Measurements from ENCODE around the gene MIER1. TPM values are rescaled to one million over a fixed set of nuclear protein-coding genes. Genes with fewer than 3 reads are reported as not detected.

MIER1 gene
- total RNA-seq, 1 experiment from 2014 or later, result 28.7 TPM

- peaks cover 94% of the 10 kb centered on the region for H3K79me2 ChIP-seq (ENCODE audit: insufficient read depth, low read length)
- DNase-seq (ENCODE audit: low read depth, low spot score), result no peak
- H2AFZ ChIP-seq (ENCODE audit: low read depth, low read length, poor library complexity, severe bottlenecking), result no peak overlapping the region
- no peak overlapping the region for H3K27ac ChIP-seq (ENCODE audit: low read depth, low read length)
- no peak overlapping the region for H3K9ac ChIP-seq (ENCODE audit: low read length)
- peaks cover 20 to 55% of the 10 kb centered on the region in 2 experiments for H3K4me1 ChIP-seq (ENCODE audit: control insufficient read depth in 1 of 2, insufficient read depth in 2 of 2, low read length in 2 of 2)
- TF ChIP-seq ELF1 (IDR thresholded peaks at IDR 0.05; ENCODE audit: borderline replicate concordance, low read depth), result no peak
- TF ChIP-seq MAX (IDR thresholded peaks at IDR 0.05), result no peak
- no peak for TF ChIP-seq ZBTB33 (IDR thresholded peaks at IDR 0.05; ENCODE audit: extremely low read depth, insufficient replicate concordance, low read length)
- no peak for TF ChIP-seq CEBPB (IDR thresholded peaks at IDR 0.05; ENCODE audit: low read depth)
- TF ChIP-seq ZNF274 (IDR thresholded peaks at IDR 0.05; ENCODE audit: low read depth, low read length), result no peak
- TF ChIP-seq CTCF (IDR thresholded peaks at IDR 0.05 in 2 of 3, conservative IDR thresholded peaks at IDR 0.05 in 1 of 3; ENCODE audit: borderline replicate concordance in 1 of 3, insufficient read depth in 1 of 3, low read depth in 2 of 3, low read length in 2 of 3), result no peak
- TF ChIP-seq SP1 (IDR thresholded peaks at IDR 0.05; ENCODE audit: low read depth), result no peak
- no peak for TF ChIP-seq SRF (IDR thresholded peaks at IDR 0.05; ENCODE audit: low read depth)
- TF ChIP-seq, protein P1, sequence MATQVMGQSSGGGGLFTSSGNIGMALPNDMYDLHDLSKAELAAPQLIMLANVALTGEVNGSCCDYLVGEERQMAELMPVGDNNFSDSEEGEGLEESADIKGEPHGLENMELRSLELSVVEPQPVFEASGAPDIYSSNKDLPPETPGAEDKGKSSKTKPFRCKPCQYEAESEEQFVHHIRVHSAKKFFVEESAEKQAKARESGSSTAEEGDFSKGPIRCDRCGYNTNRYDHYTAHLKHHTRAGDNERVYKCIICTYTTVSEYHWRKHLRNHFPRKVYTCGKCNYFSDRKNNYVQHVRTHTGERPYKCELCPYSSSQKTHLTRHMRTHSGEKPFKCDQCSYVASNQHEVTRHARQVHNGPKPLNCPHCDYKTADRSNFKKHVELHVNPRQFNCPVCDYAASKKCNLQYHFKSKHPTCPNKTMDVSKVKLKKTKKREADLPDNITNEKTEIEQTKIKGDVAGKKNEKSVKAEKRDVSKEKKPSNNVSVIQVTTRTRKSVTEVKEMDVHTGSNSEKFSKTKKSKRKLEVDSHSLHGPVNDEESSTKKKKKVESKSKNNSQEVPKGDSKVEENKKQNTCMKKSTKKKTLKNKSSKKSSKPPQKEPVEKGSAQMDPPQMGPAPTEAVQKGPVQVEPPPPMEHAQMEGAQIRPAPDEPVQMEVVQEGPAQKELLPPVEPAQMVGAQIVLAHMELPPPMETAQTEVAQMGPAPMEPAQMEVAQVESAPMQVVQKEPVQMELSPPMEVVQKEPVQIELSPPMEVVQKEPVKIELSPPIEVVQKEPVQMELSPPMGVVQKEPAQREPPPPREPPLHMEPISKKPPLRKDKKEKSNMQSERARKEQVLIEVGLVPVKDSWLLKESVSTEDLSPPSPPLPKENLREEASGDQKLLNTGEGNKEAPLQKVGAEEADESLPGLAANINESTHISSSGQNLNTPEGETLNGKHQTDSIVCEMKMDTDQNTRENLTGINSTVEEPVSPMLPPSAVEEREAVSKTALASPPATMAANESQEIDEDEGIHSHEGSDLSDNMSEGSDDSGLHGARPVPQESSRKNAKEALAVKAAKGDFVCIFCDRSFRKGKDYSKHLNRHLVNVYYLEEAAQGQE (IDR thresholded peaks at IDR 0.05; ENCODE audit: low read depth), result no peak
- no peak for TF ChIP-seq EGR1 (IDR thresholded peaks at IDR 0.05; ENCODE audit: low read depth)
- TF ChIP-seq EZH2 (IDR thresholded peaks at IDR 0.05), result no peak
- TF ChIP-seq POLR2A (IDR thresholded peaks at IDR 0.05; ENCODE audit: borderline replicate concordance, extremely low read depth, insufficient read depth, insufficient read length), result no peak
- H3K27me3 ChIP-seq (ENCODE audit: insufficient read depth, low read length), result no peaks in the 10 kb centered on the region
- no peak for ATAC-seq
- ChIA-PET RAD21 (ENCODE audit: low non-redundant PET in 1 of 2, low total read pairs in 2 of 2, uncharacterized antibody in 2 of 2, unreplicated experiment in 2 of 2) (no interaction called here), POLR2A (no interaction called here), CTCF (no interaction called here)
- H3K9me2 ChIP-seq (ENCODE audit: insufficient read depth), result no peaks in the 10 kb centered on the region
- no peak overlapping the region for H3K4me2 ChIP-seq (ENCODE audit: low read length)
- H3K36me3 ChIP-seq (ENCODE audit: control insufficient read depth in 1 of 2, insufficient read depth in 2 of 2, low read length in 2 of 2), result peaks cover 4 to 6% of the 10 kb centered on the region in 2 experiments; a peak in 1 of 4 replicates
- intact Hi-C loops (cut with micrococcal nuclease), result no loop called here
- no peak overlapping the region for H3K4me3 ChIP-seq (replicated peaks in 1 of 2; ENCODE audit: low read depth in 1 of 2, low read length in 2 of 2)
- no peaks in the 10 kb centered on the region for H3K9me3 ChIP-seq (ENCODE audit: control insufficient read depth in 1 of 2, insufficient read depth in 1 of 2, low read depth in 1 of 2, low read length in 2 of 2)
- no peaks in the 10 kb centered on the region for H4K20me1 ChIP-seq (ENCODE audit: insufficient read depth)
- BruUV-seq (replicated peaks), result no TSS peak
These were observed 16.2 kb downstream of the MIER1 start for GRCh38 chr1:66940981-66941380.
